WI38 (cell line): ENCODE measurements around the gene VWC2L.

Experiments
- H3K4me3 ChIP-seq: 2 replicates; pipeline ENCODE4 v1.5.1; 2011; ENCODE audit warnings: low read depth, mild to moderate bottlenecking, control low read depth, low read length
- TF ChIP-seq, protein P1 (sequence below): IDR thresholded peaks from 2 replicates; pipeline ENCODE4 v1.5.1; 2012; ENCODE audit warnings: low read depth, mild to moderate bottlenecking, control low read depth, low read length

VWC2L gene

DNA sequence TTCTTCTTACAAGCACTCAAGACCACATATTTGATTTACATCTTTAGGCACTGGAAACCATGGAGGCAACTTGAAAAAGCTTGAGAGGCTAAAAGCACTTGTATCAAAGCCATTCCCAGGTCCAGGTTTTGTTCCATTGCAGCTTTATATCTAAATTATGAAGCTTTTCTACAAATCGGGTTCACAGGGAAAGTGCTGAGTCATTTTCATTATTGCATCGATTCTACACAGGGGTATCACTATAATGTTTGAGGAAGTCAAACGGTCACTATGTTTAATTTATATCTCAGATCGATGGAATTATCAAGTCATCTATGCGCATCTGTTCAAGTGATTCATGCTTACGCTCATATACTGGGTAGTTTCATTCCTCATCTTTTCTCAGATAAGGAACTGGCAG, 118.7 kb downstream of the VWC2L start:
- H3K4me3 ChIP-seq, result no peak overlapping the region

DNA sequence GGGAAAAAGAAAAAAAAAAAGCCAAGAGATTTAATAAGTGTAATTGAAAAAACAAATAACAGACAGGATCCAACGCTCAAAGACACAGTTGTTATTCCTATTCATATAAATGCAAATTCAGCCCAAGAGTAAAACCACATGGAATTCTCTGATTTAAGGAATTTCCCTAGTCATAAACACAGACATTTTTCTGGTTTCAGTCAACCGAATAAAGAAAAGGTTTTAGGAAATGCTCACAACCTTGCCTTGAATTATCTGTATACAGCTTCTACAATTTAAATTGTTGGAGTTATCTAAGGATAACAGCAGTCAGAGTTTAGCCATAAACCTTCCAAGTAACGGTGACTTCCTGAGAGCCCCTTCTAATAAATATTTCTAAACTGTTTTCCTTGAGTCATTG, 122.7 kb downstream of the VWC2L start:
- TF ChIP-seq, protein P1, sequence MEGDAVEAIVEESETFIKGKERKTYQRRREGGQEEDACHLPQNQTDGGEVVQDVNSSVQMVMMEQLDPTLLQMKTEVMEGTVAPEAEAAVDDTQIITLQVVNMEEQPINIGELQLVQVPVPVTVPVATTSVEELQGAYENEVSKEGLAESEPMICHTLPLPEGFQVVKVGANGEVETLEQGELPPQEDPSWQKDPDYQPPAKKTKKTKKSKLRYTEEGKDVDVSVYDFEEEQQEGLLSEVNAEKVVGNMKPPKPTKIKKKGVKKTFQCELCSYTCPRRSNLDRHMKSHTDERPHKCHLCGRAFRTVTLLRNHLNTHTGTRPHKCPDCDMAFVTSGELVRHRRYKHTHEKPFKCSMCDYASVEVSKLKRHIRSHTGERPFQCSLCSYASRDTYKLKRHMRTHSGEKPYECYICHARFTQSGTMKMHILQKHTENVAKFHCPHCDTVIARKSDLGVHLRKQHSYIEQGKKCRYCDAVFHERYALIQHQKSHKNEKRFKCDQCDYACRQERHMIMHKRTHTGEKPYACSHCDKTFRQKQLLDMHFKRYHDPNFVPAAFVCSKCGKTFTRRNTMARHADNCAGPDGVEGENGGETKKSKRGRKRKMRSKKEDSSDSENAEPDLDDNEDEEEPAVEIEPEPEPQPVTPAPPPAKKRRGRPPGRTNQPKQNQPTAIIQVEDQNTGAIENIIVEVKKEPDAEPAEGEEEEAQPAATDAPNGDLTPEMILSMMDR, result no peak
- no peak overlapping the region for H3K4me3 ChIP-seq

More for the DNA sequence above, 118.7 kb downstream of the VWC2L start:
- TF ChIP-seq, protein P1, result no peak

DNA sequence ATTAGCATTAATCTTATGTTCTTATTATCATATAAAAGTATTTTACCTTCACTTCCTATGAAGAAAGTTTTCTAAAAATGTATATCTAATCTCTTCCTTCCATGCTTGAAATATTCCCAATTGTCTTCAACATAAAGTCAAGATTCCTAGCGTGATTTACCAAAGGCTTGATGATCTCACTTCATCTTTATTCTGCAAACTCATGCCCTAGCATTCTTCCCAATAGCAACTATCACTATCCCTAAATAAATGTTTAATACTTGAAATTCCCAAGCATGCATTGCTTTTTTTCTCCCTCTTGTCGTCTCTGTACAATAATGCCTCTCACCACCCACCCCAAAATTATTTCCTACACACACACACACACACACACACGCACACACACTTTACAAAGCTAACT, 125.8 kb downstream of the VWC2L start:
- TF ChIP-seq, protein P1, result no peak
- no peak overlapping the region for H3K4me3 ChIP-seq

DNA sequence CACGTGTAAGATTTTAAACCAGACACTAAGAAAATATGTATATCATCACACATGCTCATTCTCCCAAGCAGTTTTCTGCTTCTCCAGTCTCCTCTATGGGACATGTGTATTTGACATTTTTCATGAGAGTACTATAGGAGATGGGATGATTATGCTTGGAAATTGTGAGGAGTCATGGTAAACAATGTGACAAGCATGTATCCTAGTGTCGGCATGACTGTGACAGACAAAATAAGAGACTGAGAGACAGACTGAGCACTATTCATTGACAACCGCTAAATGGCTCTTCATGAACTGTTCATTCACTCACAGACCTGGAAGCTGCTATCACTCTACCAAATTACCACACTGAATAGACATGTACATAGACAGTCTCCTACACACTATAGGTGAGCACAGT, 127.1 kb downstream of the VWC2L start:
- TF ChIP-seq, protein P1, result no peak
- H3K4me3 ChIP-seq, result no peak overlapping the region

DNA sequence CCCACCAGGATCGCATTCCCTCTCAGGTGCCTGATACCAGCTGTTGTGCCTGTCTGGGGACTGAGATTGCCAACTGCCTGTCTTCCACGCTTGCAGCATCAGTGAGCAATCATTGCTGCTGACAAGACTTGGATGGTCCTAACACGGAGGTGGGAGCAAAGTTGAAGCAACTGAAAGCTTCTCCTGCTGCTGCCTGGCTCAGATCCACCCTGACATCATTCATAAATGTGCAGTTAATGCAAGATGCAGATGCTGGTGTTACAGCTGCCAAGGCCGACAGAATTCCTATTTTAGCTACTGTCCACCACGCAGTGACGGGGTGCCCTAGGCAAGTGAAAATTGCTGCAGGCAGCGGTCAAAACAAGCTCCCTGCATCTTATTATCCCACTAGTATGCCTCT, 131.4 kb downstream of the VWC2L start:
- TF ChIP-seq, protein P1, result no peak
- no peak overlapping the region for H3K4me3 ChIP-seq

DNA sequence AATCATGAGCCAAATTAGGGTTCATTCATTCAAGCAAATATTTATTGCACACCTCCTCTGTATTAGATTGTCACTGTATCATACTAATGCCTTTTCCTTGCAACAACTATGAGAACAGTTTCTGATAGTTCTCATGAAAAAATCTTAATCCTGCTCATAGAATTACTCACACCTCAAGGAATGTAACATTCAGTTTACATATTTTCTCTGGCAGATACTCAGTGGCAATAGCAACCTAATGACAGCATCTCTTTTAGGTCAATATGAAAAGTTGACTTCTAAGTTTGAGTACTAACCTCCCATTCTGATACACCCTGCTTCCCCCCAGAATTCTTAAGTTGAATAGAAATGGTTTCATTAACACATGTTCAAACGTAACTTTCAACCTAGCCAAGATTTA, 132.0 kb downstream of the VWC2L start:
- H3K4me3 ChIP-seq, result no peak overlapping the region
- TF ChIP-seq, protein P1, result no peak

DNA sequence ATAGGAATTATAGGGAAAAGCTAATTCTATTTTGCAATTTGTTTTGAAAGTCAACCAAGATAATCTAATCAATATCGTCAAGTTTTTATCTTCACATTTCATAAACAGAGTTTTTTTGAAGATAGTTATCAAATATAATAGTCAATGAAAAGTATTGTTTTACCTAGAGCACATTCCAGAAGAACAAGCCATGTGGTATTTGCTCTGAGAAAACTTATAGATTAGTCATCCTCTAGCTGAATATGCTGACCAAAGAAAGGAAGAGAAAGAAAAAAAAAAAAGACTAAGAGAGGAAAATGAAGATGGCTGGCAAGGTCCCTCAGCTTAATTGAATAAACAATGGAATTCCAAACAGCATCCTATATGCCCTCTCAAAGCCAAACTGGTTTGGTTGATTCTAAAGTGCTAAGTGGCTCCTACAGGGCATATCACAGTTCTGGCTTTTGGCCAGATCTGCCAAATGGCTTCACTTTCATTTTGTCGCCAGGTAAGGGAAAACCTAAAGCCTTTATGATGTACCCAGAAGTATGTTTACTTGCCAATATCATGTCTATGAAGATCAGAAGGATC, 132.6 kb downstream of the VWC2L start:
- H3K4me3 ChIP-seq, result no peak overlapping the region
- TF ChIP-seq, protein P1, result no peak
